IMR-90 (cell line): ENCODE measurements around the gene CHMP4B. TPM values are rescaled to one million over a fixed set of nuclear protein-coding genes. Genes with fewer than 3 reads are reported as not detected.

ENCODE experiments used
- ATAC-seq: fragments of 200-7000 bp; cut with Tn5 transposase; 2 replicates; pipeline ENCODE4 v1.9.1; 2020; ENCODE audit warnings: low read depth, mild to moderate bottlenecking, moderate library complexity
- BruUV-seq: library from RNA; stranded (reverse); fragments of 400-500 nt; replicated peaks from 2 replicates; lab custom pipeline; 2021; lab: Mats Ljungman, UMichigan
- CTCF ChIA-PET: fragments of 300-600 bp; formaldehyde crosslinking; extraction: SDS; loops from one replicate; lab custom pipeline; 2021; ENCODE audit warnings: antibody characterized with exemption; lab: Yijun Ruan, JAX
- POLR2A ChIA-PET: fragments of 300-600 bp; sonication (Branson Sonifier 250); formaldehyde crosslinking; loops from one replicate; lab custom pipeline; 2022; ENCODE audit warnings: antibody characterized with exemption; ENCODE audit not compliant: unreplicated experiment; lab: Charles Lee
- DNase-seq: peaks from one replicate; pipeline ENCODE4 v3.0.0; 2013
- H2AFZ ChIP-seq: replicated peaks from 2 replicates; pipeline ENCODE3; 2013; ENCODE audit warnings: low read length, mild to moderate bottlenecking; ENCODE audit not compliant: poor library complexity
- H2AK5ac ChIP-seq: 2 replicates; pipeline ENCODE4 v1.6.1; 2013; ENCODE audit warnings: low read depth, low read length, inconsistent platforms
- H2AK9ac ChIP-seq: replicated peaks from 2 replicates; pipeline ENCODE3; 2013; ENCODE audit warnings: mild to moderate bottlenecking, low read depth, low read length, moderate library complexity; ENCODE audit not compliant: poor library complexity
- H2BK120ac ChIP-seq: 2 replicates; pipeline ENCODE4 v1.6.1; 2013; ENCODE audit warnings: low read depth, low read length, inconsistent platforms
- H2BK15ac ChIP-seq: 3 replicates; pipeline ENCODE4 v1.6.1; 2013; ENCODE audit warnings: low read depth, low read length, inconsistent platforms
- H2BK20ac ChIP-seq: 2 replicates; pipeline ENCODE4 v1.6.1; 2013; ENCODE audit warnings: low read depth, mild to moderate bottlenecking, inconsistent platforms, low read length, moderate library complexity
- H2BK5ac ChIP-seq: 2 replicates; pipeline ENCODE4 v1.6.1; 2013; ENCODE audit warnings: mild to moderate bottlenecking, low read depth, low read length, inconsistent platforms; ENCODE audit not compliant: poor library complexity, severe bottlenecking
- H3K14ac ChIP-seq: replicated peaks from 2 replicates; pipeline ENCODE4 v1.6.1; 2013; ENCODE audit warnings: low read depth, low read length, inconsistent platforms
- H3K18ac ChIP-seq: 2 replicates; pipeline ENCODE4 v1.6.1; 2013; ENCODE audit warnings: low read depth, low read length, control low read depth
- H3K23ac ChIP-seq: 2 replicates; pipeline ENCODE4 v1.6.1; 2013; ENCODE audit warnings: low read depth, low read length, inconsistent platforms
- H3K27ac ChIP-seq: 2 replicates; pipeline ENCODE4 v1.5.1; 2013; ENCODE audit warnings: mild to moderate bottlenecking, control low read depth, low read length; ENCODE audit not compliant: insufficient read depth
- H3K27me3 ChIP-seq: 2 replicates; pipeline ENCODE4 v1.6.1; 2013; ENCODE audit warnings: low read length; ENCODE audit not compliant: control insufficient read depth, insufficient read depth
- H3K36me3 ChIP-seq: 2 replicates; pipeline ENCODE4 v1.6.1; 2013; ENCODE audit warnings: low read length, mixed read lengths; ENCODE audit not compliant: control insufficient read depth, insufficient read depth
- H3K4ac ChIP-seq: 2 replicates; pipeline ENCODE4 v1.6.1; 2013; ENCODE audit warnings: low read depth, low read length, inconsistent platforms
- H3K4me1 ChIP-seq: 2 replicates; pipeline ENCODE4 v1.6.1; 2013; ENCODE audit warnings: low read length, mixed read lengths; ENCODE audit not compliant: control insufficient read depth, insufficient read depth
- H3K4me2 ChIP-seq: 2 replicates; pipeline ENCODE4 v1.6.1; 2013; ENCODE audit warnings: low read depth, mild to moderate bottlenecking, control low read depth, low read length, moderate library complexity
- H3K4me3 ChIP-seq: 2 replicates; pipeline ENCODE4 v1.5.1; 2013; ENCODE audit warnings: low read depth, mild to moderate bottlenecking, control low read depth, low read length, moderate library complexity; ENCODE audit not compliant: insufficient read depth
- H3K56ac ChIP-seq: 2 replicates; pipeline ENCODE4 v1.6.1; 2013; ENCODE audit warnings: low read length, inconsistent platforms; ENCODE audit not compliant: insufficient read depth; ENCODE audit errors: extremely low read depth
- H3K79me1 ChIP-seq, 2 experiments: 2 replicates each; pipeline ENCODE4 v1.6.1; 2013; ENCODE audit warnings: low read length in 2 of 2, inconsistent platforms in 1 of 2, low read depth in 1 of 2
- H3K9ac ChIP-seq: 2 replicates; pipeline ENCODE4 v1.6.1; 2013; ENCODE audit warnings: low read depth, low read length, control low read depth
- H3K9me1 ChIP-seq: 2 replicates; pipeline ENCODE4 v1.6.1; 2013; ENCODE audit warnings: low read length, inconsistent platforms; ENCODE audit not compliant: insufficient read depth
- H3K9me3 ChIP-seq: 2 replicates; pipeline ENCODE4 v1.6.1; 2013; ENCODE audit warnings: low read length; ENCODE audit not compliant: control insufficient read depth, insufficient read depth
- H4K20me1 ChIP-seq: 2 replicates; pipeline ENCODE4 v1.6.1; 2013; ENCODE audit warnings: low read length, inconsistent platforms; ENCODE audit not compliant: insufficient read depth
- H4K5ac ChIP-seq: 2 replicates; pipeline ENCODE4 v1.6.1; 2013; ENCODE audit warnings: mild to moderate bottlenecking, low read depth, low read length, control low read depth
- H4K8ac ChIP-seq, 2 experiments: 2 replicates each; pipeline ENCODE4 v1.6.1; 2013; ENCODE audit warnings: low read depth in 2 of 2, low read length in 2 of 2, control low read depth in 1 of 2, inconsistent platforms in 1 of 2
- H4K91ac ChIP-seq: 2 replicates; pipeline ENCODE4 v1.6.1; 2013; ENCODE audit warnings: low read depth, low read length, inconsistent platforms; ENCODE audit not compliant: insufficient read depth
- NFE2L2 ChIP-seq: fragments of 150-350 bp; IDR thresholded peaks from 2 replicates; pipeline ENCODE4 v1.6.1; 2016; ENCODE audit warnings: low read depth, mild to moderate bottlenecking, low read length
- RCOR1 ChIP-seq: IDR thresholded peaks from 2 replicates; pipeline ENCODE4 v1.6.1; 2012; ENCODE audit warnings: mild to moderate bottlenecking, low read length, improper control_type of control experiment; ENCODE audit not compliant: insufficient replicate concordance
- USF2 ChIP-seq: fragments of 150-350 bp; IDR thresholded peaks from 2 replicates; pipeline ENCODE4 v1.6.1; 2017; ENCODE audit warnings: mild to moderate bottlenecking, antibody characterized with exemption, low read length, low read depth
- WGBS, 2 experiments: methylation state at CpG; one replicate each; pipeline versions ENCODE4 v1.1.5 to v1.1.7; 2013; ENCODE audit warnings: missing lambda C conversion rate in 2 of 2; ENCODE audit not compliant: insufficient read length in 1 of 2; ENCODE audit errors: extremely low coverage in 2 of 2; 5-methylcytosine and 5-hydroxymethylcytosine counted together
- dilution Hi-C: fragments of 300-500 bp; cut with HindIII; formaldehyde crosslinking; loops from one replicate; pipeline ENCODE4 v1.14.3; 2018; ENCODE audit warnings: low sequenced_read_pairs; ENCODE audit not compliant: unreplicated experiment
- in situ Hi-C: fragments of 300-500 bp; cut with MboI; formaldehyde crosslinking; loops from 3 replicates; pipeline ENCODE4 v1.14.3; 2019; ENCODE audit warnings: low sequenced_read_pairs, inconsistent platforms, mixed read lengths
- intact Hi-C: fragments of 100-400 bp; cut with micrococcal nuclease; formaldehyde crosslinking; loops from 2 replicates; pipeline ENCODE4 v1.10.0; 2022
- polyA plus RNA-seq, 3 experiments: library from polyadenylated mRNA; depleted of rRNA; stranded (reverse); fragments of >200 nt; gene quantifications; 2 replicates each; pipeline ENCODE4 v1.2.3, GENCODE V29; 2012; ENCODE audit warnings: low replicate concordance in 1 of 3
- total RNA-seq: library from RNA; depleted of rRNA; stranded (reverse); fragments of >200 nt; gene quantifications from 2 replicates; pipeline ENCODE4 v1.2.3, GENCODE V29; 2012

CHMP4B gene
- total and polyA plus RNA-seq, 2 of the 4 experiments (the other 2 are of a cell fraction): 30.3 to 94.8 TPM

GRCh38 chr20:33836277-33836676, 25.1 kb downstream of the CHMP4B start:
- Histone ChIP-seq H3K4me3 (no peak overlapping the region), H4K8ac (no peak overlapping the region), H3K27ac (no peak overlapping the region), H2AFZ (no peak overlapping the region), H2AK5ac (no peak overlapping the region), H3K79me1 (peaks cover 59 to 93% of the 10 kb centered on the region in 2 experiments), H3K9me3 (no peaks in the 10 kb centered on the region), H3K23ac (no peak overlapping the region), H2BK15ac (no peak overlapping the region), H3K4ac (no peak overlapping the region), H4K91ac (no peak overlapping the region), H3K9me1 (peaks cover 33% of the 10 kb centered on the region), H3K4me2 (no peak overlapping the region), H2BK20ac (no peak overlapping the region), H3K4me1 (peaks cover 7% of the 10 kb centered on the region), H2BK120ac (no peak overlapping the region), H3K27me3 (no peaks in the 10 kb centered on the region), H3K18ac (no peak overlapping the region), H2BK5ac (no peak overlapping the region), H4K5ac (no peak overlapping the region), H2AK9ac (no peak overlapping the region), H4K20me1 (peaks cover 92% of the 10 kb centered on the region), H3K9ac (no peak overlapping the region), H3K56ac (no peak overlapping the region), H3K14ac (no peak overlapping the region), H3K36me3 (no peaks in the 10 kb centered on the region)
- no peak for ATAC-seq
- dilution Hi-C loops (no loop called here), intact Hi-C loops (no loop called here), in situ Hi-C loops (no loop called here)
- ChIA-PET CTCF (no interaction called here), POLR2A (no interaction called here)
- WGBS, 2 experiments: no CpG with 5 or more reads among the region's 2 CpGs
- no TSS peak for BruUV-seq
- TF ChIP-seq USF2: no peak
- no peak for TF ChIP-seq RCOR1
- TF ChIP-seq NFE2L2: no peak
- no peak for DNase-seq
